H1 (cell line): ENCODE measurements around the gene STKLD1. TPM values are rescaled to one million over a fixed set of nuclear protein-coding genes. Genes with fewer than 3 reads are reported as not detected.

Experiments used
- CTCF ChIA-PET: fragments of 300-600 bp; sonication (Branson Sonifier 250); formaldehyde crosslinking; loops from one replicate; lab custom pipeline; 2021; ENCODE audit not compliant: partially characterized antibody; lab: Charles Lee
- POLR2A ChIA-PET: fragments of 300-600 bp; sonication (Branson Sonifier 250); formaldehyde crosslinking; loops from one replicate; lab custom pipeline; 2021; ENCODE audit warnings: inconsistent platforms; ENCODE audit not compliant: partially characterized antibody; lab: Charles Lee
- DNase-seq, 2 experiments: peaks; one replicate each; pipeline versions ENCODE4 v3.0.0 to v3.0.0-alpha.2; 2010 to 2022; ENCODE audit warnings: low spot score in 2 of 2, low read depth in 1 of 2, mixed read lengths in 1 of 2
- FAIRE-seq: peaks from 2 replicates; lab custom pipeline; 2011; peaks lifted over from hg19 to GRCh38; lab: Jason Lieb, UNC
- H2AFZ ChIP-seq: 2 replicates; pipeline ENCODE4 v1.8.1; 2012; ENCODE audit warnings: low read length, inconsistent platforms
- H2AK5ac ChIP-seq: 2 replicates; pipeline ENCODE4 v1.6.1; 2013; ENCODE audit warnings: low read depth, low read length
- H2BK120ac ChIP-seq: replicated peaks from 2 replicates; pipeline ENCODE3; 2013; ENCODE audit warnings: low read depth, low read length, inconsistent platforms
- H2BK12ac ChIP-seq: 2 replicates; pipeline ENCODE4 v1.6.1; 2013; ENCODE audit warnings: low read depth, low read length
- H2BK15ac ChIP-seq: 2 replicates; pipeline ENCODE4 v1.6.1; 2013; ENCODE audit warnings: low read length
- H2BK20ac ChIP-seq: 2 replicates; pipeline ENCODE4 v1.6.1; 2013; ENCODE audit warnings: low read length
- H2BK5ac ChIP-seq: 2 replicates; pipeline ENCODE4 v1.6.1; 2013; ENCODE audit warnings: low read depth, low read length
- H3K14ac ChIP-seq: 2 replicates; pipeline ENCODE4 v1.6.1; 2013; ENCODE audit warnings: inconsistent platforms; ENCODE audit not compliant: insufficient read length
- H3K18ac ChIP-seq: 2 replicates; pipeline ENCODE4 v1.6.1; 2013; ENCODE audit warnings: low read length; ENCODE audit errors: extremely low read depth
- H3K23ac ChIP-seq: 2 replicates; pipeline ENCODE4 v1.6.1; 2013; ENCODE audit warnings: inconsistent platforms; ENCODE audit not compliant: insufficient read length
- H3K23me2 ChIP-seq: 2 replicates; pipeline ENCODE4 v1.6.1; 2013; ENCODE audit warnings: low read depth, low read length
- H3K27ac ChIP-seq: 2 replicates; pipeline ENCODE4 v1.6.1; 2011; ENCODE audit warnings: low read depth, low read length, inconsistent platforms
- H3K27me3 ChIP-seq, 4 experiments: replicated peaks in 1 of 4; 1 replicate in 1 of 4; 2 replicates in 3 of 4; pipeline versions ENCODE4 v1.6.1 to v1.8.1; 2011 to 2013; ENCODE audit warnings: low read length in 3 of 4, mild to moderate bottlenecking in 3 of 4, inconsistent platforms in 2 of 4, mixed read lengths in 2 of 4, moderate library complexity in 1 of 4; ENCODE audit not compliant: control insufficient read depth in 3 of 4, insufficient read depth in 3 of 4; ENCODE audit errors: extremely low read depth in 1 of 4
- H3K36me3 ChIP-seq, 4 experiments: 2 replicates each; pipeline versions ENCODE4 v1.6.1 to v1.8.1; 2011 to 2013; ENCODE audit warnings: mild to moderate bottlenecking in 4 of 4, low read length in 3 of 4, moderate library complexity in 2 of 4, control low read depth in 1 of 4, inconsistent platforms in 1 of 4; ENCODE audit not compliant: insufficient read depth in 4 of 4, control insufficient read depth in 2 of 4
- H3K4ac ChIP-seq: replicated peaks from 2 replicates; pipeline ENCODE3; 2013; ENCODE audit warnings: low read length, low read depth, mixed read lengths, inconsistent platforms; ENCODE audit not compliant: insufficient read length
- H3K4me1 ChIP-seq, 4 experiments: replicated peaks in 1 of 4; 1 replicate in 1 of 4; 2 replicates in 3 of 4; pipeline versions ENCODE4 v1.6.1 to v1.8.1; 2011 to 2013; ENCODE audit warnings: low read length in 3 of 4, inconsistent platforms in 2 of 4, mixed read lengths in 1 of 4; ENCODE audit not compliant: insufficient read depth in 4 of 4, control insufficient read depth in 3 of 4
- H3K4me2 ChIP-seq, 2 experiments: 2 replicates each; pipeline versions ENCODE4 v1.6.1 to v1.8.1; 2011 to 2013; ENCODE audit warnings: low read depth in 2 of 2, low read length in 2 of 2, control low read depth in 1 of 2, inconsistent platforms in 1 of 2, mild to moderate bottlenecking in 1 of 2; ENCODE audit not compliant: insufficient read depth in 1 of 2
- H3K4me3 ChIP-seq, 4 experiments: fragments of 200-600, 300-600 bp in 1 of 4; sonication (generic), shearing (Covaris generic), sonication (Bioruptor Twin) in 1 of 4; 2 replicates each; pipeline versions ENCODE4 v1.5.1 to v1.8.1; 2011 to 2016; ENCODE audit warnings: low read length in 4 of 4, low read depth in 3 of 4, control low read depth in 2 of 4, inconsistent platforms in 2 of 4, mild to moderate bottlenecking in 2 of 4, mixed read lengths in 1 of 4, moderate library complexity in 1 of 4; ENCODE audit not compliant: insufficient read depth in 2 of 4; ENCODE audit errors: extremely low read depth in 1 of 4
- H3K56ac ChIP-seq: replicated peaks from 2 replicates; pipeline ENCODE3; 2013; ENCODE audit warnings: low read depth, mild to moderate bottlenecking, mixed read lengths, low read length, inconsistent platforms; ENCODE audit not compliant: insufficient read length
- H3K79me1 ChIP-seq: 2 replicates; pipeline ENCODE4 v1.6.1; 2013; ENCODE audit warnings: low read depth, low read length, control low read depth
- H3K79me2 ChIP-seq, 2 experiments: 2 replicates each; pipeline versions ENCODE4 v1.6.1 to v1.8.1; 2012 to 2013; ENCODE audit warnings: low read length in 2 of 2, mild to moderate bottlenecking in 2 of 2, inconsistent platforms in 1 of 2; ENCODE audit not compliant: insufficient read depth in 2 of 2, control insufficient read depth in 1 of 2
- H3K9ac ChIP-seq, 4 experiments: replicated peaks in 1 of 4; 1 replicate in 1 of 4; 2 replicates in 3 of 4; pipeline versions ENCODE4 v1.6.1 to v1.8.1; 2011 to 2013; ENCODE audit warnings: low read depth in 3 of 4, low read length in 3 of 4, control low read depth in 2 of 4, mild to moderate bottlenecking in 2 of 4, moderate library complexity in 2 of 4, inconsistent platforms in 1 of 4; ENCODE audit errors: extremely low read depth in 1 of 4
- H3K9me3 ChIP-seq, 2 experiments: 2 replicates each; pipeline versions ENCODE4 v1.6.1 to v1.8.1; 2012 to 2013; ENCODE audit warnings: mild to moderate bottlenecking in 2 of 2, moderate library complexity in 2 of 2, control low read depth in 1 of 2, inconsistent platforms in 1 of 2, low read depth in 1 of 2, low read length in 1 of 2, mixed read lengths in 1 of 2; ENCODE audit not compliant: insufficient read depth in 2 of 2
- H4K20me1 ChIP-seq, 2 experiments: replicated peaks in 1 of 2; 2 replicates each; pipeline versions ENCODE3 to v1.8.1; 2011 to 2013; ENCODE audit warnings: inconsistent platforms in 2 of 2, low read length in 2 of 2, mild to moderate bottlenecking in 1 of 2; ENCODE audit not compliant: insufficient read depth in 2 of 2, control insufficient read depth in 1 of 2
- H4K5ac ChIP-seq: 2 replicates; pipeline ENCODE4 v1.6.1; 2013; ENCODE audit warnings: low read length, low read depth, mixed read lengths, inconsistent platforms; ENCODE audit not compliant: insufficient read length
- H4K8ac ChIP-seq: 2 replicates; pipeline ENCODE4 v1.8.0; 2013; ENCODE audit warnings: mild to moderate bottlenecking, moderate library complexity, low read length, inconsistent platforms; ENCODE audit not compliant: insufficient read depth; ENCODE audit errors: extremely low read depth
- H4K91ac ChIP-seq: replicated peaks from 2 replicates; pipeline ENCODE3; 2013; ENCODE audit warnings: low read length, mixed read lengths, inconsistent platforms; ENCODE audit not compliant: insufficient read length
- BCL11A ChIP-seq, 2 experiments: IDR thresholded peaks; one replicate each; pipeline ENCODE4 v1.6.1; 2011; ENCODE audit warnings: low read depth in 2 of 2, low read length in 2 of 2, mild to moderate bottlenecking in 2 of 2
- BRCA1 ChIP-seq: IDR thresholded peaks from 2 replicates; pipeline ENCODE4 v1.6.1; 2012; ENCODE audit warnings: low read depth, low read length, improper control_type of control experiment
- CEBPB ChIP-seq: IDR thresholded peaks from 2 replicates; pipeline ENCODE4 v1.6.1; 2012; ENCODE audit warnings: low read depth, low read length
- CREB1 ChIP-seq: IDR thresholded peaks from 2 replicates; pipeline ENCODE4 v1.6.1; 2012; ENCODE audit warnings: inconsistent platforms
- KDM1A ChIP-seq: fragments of 200-600, 300-600 bp; sonication (generic); IDR thresholded peaks from 2 replicates; pipeline ENCODE4 v1.7.1; 2016; ENCODE audit warnings: mild to moderate bottlenecking, low read length, borderline replicate concordance
- POLR2AphosphoS5 ChIP-seq: IDR thresholded peaks from 2 replicates; pipeline ENCODE4 v1.6.1; 2011; ENCODE audit warnings: low read depth, low read length
- RBBP5 ChIP-seq: IDR thresholded peaks from 2 replicates; pipeline ENCODE4 v1.7.1; 2012; ENCODE audit warnings: low read depth, mild to moderate bottlenecking, inconsistent platforms, low read length, moderate library complexity, borderline replicate concordance
- RNF2 ChIP-seq: fragments of 200-900, 300-1000 bp; sonication (generic); IDR thresholded peaks from 2 replicates; pipeline ENCODE4 v1.7.1; 2016; ENCODE audit warnings: borderline replicate concordance, low read depth, mild to moderate bottlenecking, antibody characterized with exemption, low read length; ENCODE audit not compliant: poor library complexity, severe bottlenecking; ENCODE audit errors: missing control alignments
- SIX5 ChIP-seq: IDR thresholded peaks from 2 replicates; pipeline ENCODE4 v1.6.1; 2011; ENCODE audit warnings: mild to moderate bottlenecking, low read depth, low read length
- SRF ChIP-seq: IDR thresholded peaks from 2 replicates; pipeline ENCODE4 v1.6.1; 2011; ENCODE audit warnings: mild to moderate bottlenecking, low read depth, low read length, moderate library complexity
- TAF7 ChIP-seq: optimal IDR thresholded peaks from 2 replicates; pipeline ENCODE3; 2011; ENCODE audit warnings: low read depth, mild to moderate bottlenecking, inconsistent platforms, low read length, moderate library complexity, borderline replicate concordance
- TBP ChIP-seq: IDR thresholded peaks from 2 replicates; pipeline ENCODE4 v1.6.1; 2011; ENCODE audit warnings: low read depth, low read length, improper control_type of control experiment
- ZNF274 ChIP-seq: IDR thresholded peaks from 2 replicates; pipeline ENCODE4 v1.7.0; 2012; ENCODE audit warnings: low read length, borderline replicate concordance; ENCODE audit errors: extremely low read depth
- WGBS, 2 experiments: shearing (Covaris generic) in 1 of 2; methylation state at CpG; one replicate each; pipeline versions ENCODE4 v1.1.6 to v1.1.7; 2013 to 2015; ENCODE audit warnings: low lambda C conversion rate in 2 of 2, mixed read lengths in 2 of 2, inconsistent platforms in 1 of 2, low coverage in 1 of 2, missing lambda C conversion rate in 1 of 2; ENCODE audit not compliant: insufficient replicate concordance in 2 of 2, insufficient coverage in 1 of 2, insufficient read length in 1 of 2; ENCODE audit errors: extremely low coverage in 1 of 2, missing lambda C conversion rate in 1 of 2; 5-methylcytosine and 5-hydroxymethylcytosine counted together
- polyA plus RNA-seq, 7 experiments: library from polyadenylated mRNA; depleted of rRNA in 3 of 7; stranded (reverse) in 5 of 7; unstranded in 2 of 7; fragments of >200 nt in 5 of 7; fragments of 200-250 nt in 2 of 7; gene quantifications; 1 replicate in 5 of 7; 2 replicates in 1 of 7; 4 replicates in 1 of 7; pipeline versions ENCODE4 v1.2.1 to v1.2.3, GENCODE V29; 2011 to 2013; ENCODE audit warnings: missing spikeins in 2 of 7, mixed read lengths in 2 of 7
- total RNA-seq: library from RNA; stranded (reverse); fragmentation: NEBNext Ultra II Directional; extraction: Animal tissue kit (Norgen Biotek cat#: 25700); gene quantifications from 2 replicates; pipeline ENCODE4 v1.2.1, GENCODE V29; 2021

STKLD1 gene
- total and polyA plus RNA-seq, 2 of the 8 experiments (the other 6 are each of a cell fraction or from before 2014, with no cell fraction given), result 0.26 TPM; not detected in 1

- Histone ChIP-seq H3K14ac (no peak overlapping the region), H3K4me3 (no peak overlapping the region), H2BK12ac (no peak overlapping the region), H4K5ac (no peak overlapping the region), H3K4me2 (no peak overlapping the region), H4K91ac (no peak overlapping the region), H3K9me3 (no peaks in the 10 kb centered on the region), H3K23me2 (peaks cover 7% of the 10 kb centered on the region; the same call in 1 of the 2 replicates), H3K27me3 (no peaks in the 10 kb centered on the region; a peak in 3 of 7 replicates), H3K18ac (no peak overlapping the region), H2AK5ac (no peak overlapping the region), H2BK20ac (no peak overlapping the region), H3K23ac (no peak overlapping the region), H3K4me1 (no peaks in the 10 kb centered on the region), H3K56ac (no peak overlapping the region), H2AFZ (no peak overlapping the region), H4K20me1 (peaks cover 0 to 7% of the 10 kb centered on the region in 2 experiments), H3K4ac (no peak overlapping the region), H3K79me2 (no peaks in the 10 kb centered on the region), H3K79me1 (no peaks in the 10 kb centered on the region), H4K8ac (no peak overlapping the region), H2BK15ac (no peak overlapping the region), H3K36me3 (no peaks in the 10 kb centered on the region; a peak in 1 of 8 replicates), H2BK120ac (no peak overlapping the region), H3K27ac (no peak overlapping the region), H3K9ac (no peak overlapping the region), H2BK5ac (no peak overlapping the region)
- ChIA-PET POLR2A (interaction anchor here (0.9 to 2.5 kb wide), 10 partner anchors 9 to 50 kb away, joined by 3 to 13 read pairs (median 4); partner anchors contain the start of genes MED22, REXO4, RPL7A and STKLD1), CTCF (interaction anchor here (0.7 to 5.7 kb wide), 16 partner anchors 8 to 179 kb away, joined by 3 to 52 read pairs (median 4); partner anchors contain the start of genes ADAMTS13 and STKLD1)
- no peak for TF ChIP-seq KDM1A
- no peak for TF ChIP-seq CREB1
- no peak for TF ChIP-seq CEBPB
- no peak for TF ChIP-seq RNF2
- no peak for TF ChIP-seq BCL11A (IDR thresholded peaks at IDR 0.05; ENCODE audit: low read depth in 2 of 2, low read length in 2 of 2)
- no peak for TF ChIP-seq POLR2AphosphoS5
- TF ChIP-seq ZNF274, result no peak
- TF ChIP-seq RBBP5, result no peak
- no peak for TF ChIP-seq SIX5
- no peak for TF ChIP-seq BRCA1
- no peak for TF ChIP-seq SRF
- no peak for TF ChIP-seq TAF7
- TF ChIP-seq TBP, result no peak
- DNase-seq (no peak), FAIRE-seq (no peak)
- 89% methylated on average over 9 of the region's 9 CpGs; no CpG with 5 or more reads in 1 of the 2 experiments for WGBS, 2 experiments
Measured at GRCh38 chr9:133397895-133398294, 21.7 kb downstream of the STKLD1 start.
